ENCODE measurements around the gene DPY30.
"Not testable (repeated sequence)": the region's sequence is repeated elsewhere in the genome, so short reads cannot be mapped to it uniquely, and the experiment has no call there.

DNA sequence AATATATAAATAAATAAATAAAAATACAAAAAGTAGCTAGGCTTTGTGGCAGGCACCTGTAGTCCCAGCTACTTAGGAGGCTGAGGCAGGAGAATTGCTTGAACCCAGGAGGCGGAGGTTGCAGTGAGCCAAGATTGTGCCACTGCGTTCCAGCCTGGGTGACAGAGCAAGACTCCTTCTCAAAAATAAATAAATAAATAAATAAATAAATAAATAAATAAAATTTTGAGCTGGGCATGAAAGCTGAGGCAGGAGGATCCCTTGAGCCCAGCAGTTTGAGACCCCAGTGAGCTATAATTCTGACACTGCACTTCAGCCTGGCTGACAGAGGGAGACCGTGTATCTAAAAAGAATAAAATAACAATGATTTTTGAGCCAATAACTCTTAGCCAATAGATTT lies 15.0 kb upstream of the DPY30 start:
- not testable (repeated sequence) for TF ChIP-seq EZH2 (IDR thresholded peaks at IDR 0.05; ENCODE audit: borderline replicate concordance, insufficient read depth, low read depth, low read length, poor library complexity, severe bottlenecking)
- TF ChIP-seq, protein P1, sequence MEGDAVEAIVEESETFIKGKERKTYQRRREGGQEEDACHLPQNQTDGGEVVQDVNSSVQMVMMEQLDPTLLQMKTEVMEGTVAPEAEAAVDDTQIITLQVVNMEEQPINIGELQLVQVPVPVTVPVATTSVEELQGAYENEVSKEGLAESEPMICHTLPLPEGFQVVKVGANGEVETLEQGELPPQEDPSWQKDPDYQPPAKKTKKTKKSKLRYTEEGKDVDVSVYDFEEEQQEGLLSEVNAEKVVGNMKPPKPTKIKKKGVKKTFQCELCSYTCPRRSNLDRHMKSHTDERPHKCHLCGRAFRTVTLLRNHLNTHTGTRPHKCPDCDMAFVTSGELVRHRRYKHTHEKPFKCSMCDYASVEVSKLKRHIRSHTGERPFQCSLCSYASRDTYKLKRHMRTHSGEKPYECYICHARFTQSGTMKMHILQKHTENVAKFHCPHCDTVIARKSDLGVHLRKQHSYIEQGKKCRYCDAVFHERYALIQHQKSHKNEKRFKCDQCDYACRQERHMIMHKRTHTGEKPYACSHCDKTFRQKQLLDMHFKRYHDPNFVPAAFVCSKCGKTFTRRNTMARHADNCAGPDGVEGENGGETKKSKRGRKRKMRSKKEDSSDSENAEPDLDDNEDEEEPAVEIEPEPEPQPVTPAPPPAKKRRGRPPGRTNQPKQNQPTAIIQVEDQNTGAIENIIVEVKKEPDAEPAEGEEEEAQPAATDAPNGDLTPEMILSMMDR (IDR thresholded peaks at IDR 0.05), result not testable (repeated sequence)
